ENCODE results near the gene AHSA1.

GRCh38 chr14:77478029-77478428 is 20.1 kb downstream of the AHSA1 start:
- no peak for TF ChIP-seq EZH2 (IDR thresholded peaks at IDR 0.05; ENCODE audit: low read length, missing control alignments)
- TF ChIP-seq, protein P1, sequence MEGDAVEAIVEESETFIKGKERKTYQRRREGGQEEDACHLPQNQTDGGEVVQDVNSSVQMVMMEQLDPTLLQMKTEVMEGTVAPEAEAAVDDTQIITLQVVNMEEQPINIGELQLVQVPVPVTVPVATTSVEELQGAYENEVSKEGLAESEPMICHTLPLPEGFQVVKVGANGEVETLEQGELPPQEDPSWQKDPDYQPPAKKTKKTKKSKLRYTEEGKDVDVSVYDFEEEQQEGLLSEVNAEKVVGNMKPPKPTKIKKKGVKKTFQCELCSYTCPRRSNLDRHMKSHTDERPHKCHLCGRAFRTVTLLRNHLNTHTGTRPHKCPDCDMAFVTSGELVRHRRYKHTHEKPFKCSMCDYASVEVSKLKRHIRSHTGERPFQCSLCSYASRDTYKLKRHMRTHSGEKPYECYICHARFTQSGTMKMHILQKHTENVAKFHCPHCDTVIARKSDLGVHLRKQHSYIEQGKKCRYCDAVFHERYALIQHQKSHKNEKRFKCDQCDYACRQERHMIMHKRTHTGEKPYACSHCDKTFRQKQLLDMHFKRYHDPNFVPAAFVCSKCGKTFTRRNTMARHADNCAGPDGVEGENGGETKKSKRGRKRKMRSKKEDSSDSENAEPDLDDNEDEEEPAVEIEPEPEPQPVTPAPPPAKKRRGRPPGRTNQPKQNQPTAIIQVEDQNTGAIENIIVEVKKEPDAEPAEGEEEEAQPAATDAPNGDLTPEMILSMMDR (conservative IDR thresholded peaks at IDR 0.05 in 1 of 2, IDR thresholded peaks at IDR 0.05 in 1 of 2; ENCODE audit: low read depth in 1 of 2, low read length in 2 of 2), result no peak
